ENCODE results near the gene LPIN2. TPM values are rescaled to one million over a fixed set of nuclear protein-coding genes. Genes with fewer than 3 reads are reported as not detected.

The LPIN2 gene
- total and polyA plus RNA-seq, 2 of the 13 experiments (the other 11 are each of a cell fraction or from before 2014, with no cell fraction given), result 46.0 to 119 TPM

DNA sequence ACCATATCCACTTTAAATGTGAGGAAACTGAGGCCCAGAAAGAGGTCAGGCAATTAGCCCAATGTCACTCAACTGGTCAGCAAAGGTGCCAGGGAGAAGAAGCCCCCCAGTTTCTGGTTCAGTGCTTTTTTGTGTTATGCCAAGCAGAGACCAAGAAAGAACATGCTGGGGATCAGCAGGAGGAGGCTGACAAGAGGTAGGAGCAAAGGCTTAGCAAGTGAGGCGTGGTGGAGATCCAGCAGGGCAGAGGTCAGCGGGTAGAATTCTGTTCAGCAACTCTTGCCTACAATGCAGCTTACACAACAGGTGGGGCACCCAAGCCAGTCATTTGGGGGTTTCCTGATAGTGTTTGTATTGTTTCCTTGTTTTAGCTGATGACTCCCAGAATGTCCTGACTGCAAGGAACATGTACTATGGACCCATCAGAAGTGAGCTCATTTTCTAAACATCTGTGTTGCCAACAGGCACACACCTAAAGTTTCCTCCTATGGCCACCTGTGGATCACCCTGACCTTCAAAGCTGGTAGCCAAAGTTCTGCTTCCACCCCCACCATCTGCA is 28.2 kb downstream of the LPIN2 start (continued):
- no peak for TF ChIP-seq ZNF318 (CRISPR knock-in tag; IDR thresholded peaks at IDR 0.05)
- TF ChIP-seq ZBTB3 (CRISPR knock-in tag; IDR thresholded peaks at IDR 0.05; ENCODE audit: borderline replicate concordance, low read depth), result no peak
- 0 out of 2 replicates have a peak, but pooled peaks have one; percentile 64 for TF ChIP-seq ZNF878 (CRISPR knock-in tag; IDR thresholded peaks at IDR 0.05)
- TF ChIP-seq ZNF253 (CRISPR knock-in tag; IDR thresholded peaks at IDR 0.05; ENCODE audit: borderline replicate concordance), result no peak
- no peak for TF ChIP-seq ZNF737 (CRISPR knock-in tag; IDR thresholded peaks at IDR 0.05; ENCODE audit: borderline replicate concordance)
- no peak for TF ChIP-seq SMYD3 (CRISPR knock-in tag; IDR thresholded peaks at IDR 0.05)
- no peak for TF ChIP-seq NRL (CRISPR knock-in tag; IDR thresholded peaks at IDR 0.05; ENCODE audit: borderline replicate concordance)
- no peak for TF ChIP-seq EZH2 (conservative IDR thresholded peaks at IDR 0.05; ENCODE audit: low read depth, low read length)
- TF ChIP-seq, protein P1, sequence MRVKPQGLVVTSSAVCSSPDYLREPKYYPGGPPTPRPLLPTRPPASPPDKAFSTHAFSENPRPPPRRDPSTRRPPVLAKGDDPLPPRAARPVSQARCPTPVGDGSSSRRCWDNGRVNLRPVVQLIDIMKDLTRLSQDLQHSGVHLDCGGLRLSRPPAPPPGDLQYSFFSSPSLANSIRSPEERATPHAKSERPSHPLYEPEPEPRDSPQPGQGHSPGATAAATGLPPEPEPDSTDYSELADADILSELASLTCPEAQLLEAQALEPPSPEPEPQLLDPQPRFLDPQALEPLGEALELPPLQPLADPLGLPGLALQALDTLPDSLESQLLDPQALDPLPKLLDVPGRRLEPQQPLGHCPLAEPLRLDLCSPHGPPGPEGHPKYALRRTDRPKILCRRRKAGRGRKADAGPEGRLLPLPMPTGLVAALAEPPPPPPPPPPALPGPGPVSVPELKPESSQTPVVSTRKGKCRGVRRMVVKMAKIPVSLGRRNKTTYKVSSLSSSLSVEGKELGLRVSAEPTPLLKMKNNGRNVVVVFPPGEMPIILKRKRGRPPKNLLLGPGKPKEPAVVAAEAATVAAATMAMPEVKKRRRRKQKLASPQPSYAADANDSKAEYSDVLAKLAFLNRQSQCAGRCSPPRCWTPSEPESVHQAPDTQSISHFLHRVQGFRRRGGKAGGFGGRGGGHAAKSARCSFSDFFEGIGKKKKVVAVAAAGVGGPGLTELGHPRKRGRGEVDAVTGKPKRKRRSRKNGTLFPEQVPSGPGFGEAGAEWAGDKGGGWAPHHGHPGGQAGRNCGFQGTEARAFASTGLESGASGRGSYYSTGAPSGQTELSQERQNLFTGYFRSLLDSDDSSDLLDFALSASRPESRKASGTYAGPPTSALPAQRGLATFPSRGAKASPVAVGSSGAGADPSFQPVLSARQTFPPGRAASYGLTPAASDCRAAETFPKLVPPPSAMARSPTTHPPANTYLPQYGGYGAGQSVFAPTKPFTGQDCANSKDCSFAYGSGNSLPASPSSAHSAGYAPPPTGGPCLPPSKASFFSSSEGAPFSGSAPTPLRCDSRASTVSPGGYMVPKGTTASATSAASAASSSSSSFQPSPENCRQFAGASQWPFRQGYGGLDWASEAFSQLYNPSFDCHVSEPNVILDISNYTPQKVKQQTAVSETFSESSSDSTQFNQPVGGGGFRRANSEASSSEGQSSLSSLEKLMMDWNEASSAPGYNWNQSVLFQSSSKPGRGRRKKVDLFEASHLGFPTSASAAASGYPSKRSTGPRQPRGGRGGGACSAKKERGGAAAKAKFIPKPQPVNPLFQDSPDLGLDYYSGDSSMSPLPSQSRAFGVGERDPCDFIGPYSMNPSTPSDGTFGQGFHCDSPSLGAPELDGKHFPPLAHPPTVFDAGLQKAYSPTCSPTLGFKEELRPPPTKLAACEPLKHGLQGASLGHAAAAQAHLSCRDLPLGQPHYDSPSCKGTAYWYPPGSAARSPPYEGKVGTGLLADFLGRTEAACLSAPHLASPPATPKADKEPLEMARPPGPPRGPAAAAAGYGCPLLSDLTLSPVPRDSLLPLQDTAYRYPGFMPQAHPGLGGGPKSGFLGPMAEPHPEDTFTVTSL (CRISPR knock-in tag; IDR thresholded peaks at IDR 0.05; ENCODE audit: borderline replicate concordance), result peak; percentile 52
- TF ChIP-seq CBX2 (IDR thresholded peaks at IDR 0.05; ENCODE audit: low read depth, low read length), result no peak
- TF ChIP-seq CBX2 (CRISPR knock-in tag; IDR thresholded peaks at IDR 0.05; ENCODE audit: low read depth), result no peak
- TF ChIP-seq, protein P2, sequence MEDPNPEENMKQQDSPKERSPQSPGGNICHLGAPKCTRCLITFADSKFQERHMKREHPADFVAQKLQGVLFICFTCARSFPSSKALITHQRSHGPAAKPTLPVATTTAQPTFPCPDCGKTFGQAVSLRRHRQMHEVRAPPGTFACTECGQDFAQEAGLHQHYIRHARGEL (CRISPR knock-in tag; IDR thresholded peaks at IDR 0.05), result no peak
- no peak for TF ChIP-seq ZNF382 (CRISPR knock-in tag; IDR thresholded peaks at IDR 0.05; ENCODE audit: borderline replicate concordance)
- peak; percentile 92 for TF ChIP-seq JUND (CRISPR knock-in tag; IDR thresholded peaks at IDR 0.05)
- no peak for TF ChIP-seq ZNF326 (CRISPR knock-in tag; IDR thresholded peaks at IDR 0.05; ENCODE audit: borderline replicate concordance)
- peak; percentile 66 for TF ChIP-seq ZKSCAN8 (CRISPR knock-in tag; IDR thresholded peaks at IDR 0.05; ENCODE audit: borderline replicate concordance)

Measured in HepG2 (cell line).